Central memory CD4-positive, alpha-beta T cell (primary cell): ENCODE measurements around the gene SNX8.

ENCODE experiments used
- DNase-seq: peaks from one replicate; pipeline ENCODE4 v3.0.0; 2022

The SNX8 gene

GRCh38 chr7:2258661-2259365 is 55.4 kb downstream of the SNX8 start:
- DNase-seq, result no peak

GRCh38 chr7:2257651-2258050 is 56.6 kb downstream of the SNX8 start:
- no peak for DNase-seq

GRCh38 chr7:2257046-2257551 is 57.1 kb downstream of the SNX8 start:
- DNase-seq, result no peak

GRCh38 chr7:2256306-2257045 is 57.8 kb downstream of the SNX8 start:
- DNase-seq, result no peak

GRCh38 chr7:2255145-2256139 is 58.8 kb downstream of the SNX8 start:
- no peak for DNase-seq

GRCh38 chr7:2254429-2255144 is 59.7 kb downstream of the SNX8 start:
- no peak for DNase-seq

- DNase-seq, result no peak
Measured at GRCh38 chr7:2253525-2254244, 60.6 kb downstream of the SNX8 start.

- no peak for DNase-seq
Measured at GRCh38 chr7:2253021-2253420, 61.2 kb downstream of the SNX8 start.

GRCh38 chr7:2251841-2252771 is 62.1 kb downstream of the SNX8 start:
- no peak for DNase-seq

- no peak for DNase-seq
Measured at GRCh38 chr7:2251381-2251780, 62.9 kb downstream of the SNX8 start.

GRCh38 chr7:2249744-2250323 is 64.4 kb downstream of the SNX8 start:
- no peak for DNase-seq

GRCh38 chr7:2248984-2249694 is 65.1 kb downstream of the SNX8 start:
- DNase-seq, result no peak

- DNase-seq, result no peak
Measured at GRCh38 chr7:2247141-2247995, 66.9 kb downstream of the SNX8 start.

- no peak for DNase-seq
Measured at GRCh38 chr7:2245883-2246675, 68.2 kb downstream of the SNX8 start.

GRCh38 chr7:2244404-2244995 is 69.7 kb downstream of the SNX8 start:
- DNase-seq, result no peak

- DNase-seq, result no peak
Measured at GRCh38 chr7:2243458-2243857, 70.8 kb downstream of the SNX8 start.
